SK-N-SH treated with all-trans-retinoic acid at 6 μM for 48 hours (cell line): ENCODE results near the gene MAPK10.
A peak's percentile ranks its signal among the peaks of the same experiment; 100 is the strongest.

Experiments used
- ATAC-seq: fragments of 200-7000 bp; cut with Tn5 transposase; 3 replicates; pipeline ENCODE4 v1.9.1; 2020; ENCODE audit warnings: mild to moderate bottlenecking, moderate library complexity
- ARNTL ChIP-seq: fragments of 450-650 bp; formaldehyde crosslinking; IDR thresholded peaks from 2 replicates; pipeline ENCODE4 v1.5.0; 2020; ENCODE audit warnings: low read depth, mild to moderate bottlenecking, moderate library complexity, borderline replicate concordance
- BACH2 ChIP-seq: fragments of 250-450 bp; sonication (Bioruptor Pico); IDR thresholded peaks from 2 replicates; pipeline ENCODE4 v1.9.0; 2021; ENCODE audit warnings: mild to moderate bottlenecking, borderline replicate concordance
- CSDC2 ChIP-seq: fragments of 250-450 bp; sonication (Bioruptor Pico); IDR thresholded peaks from 2 replicates; pipeline ENCODE4 v1.5.0; 2020; ENCODE audit warnings: mild to moderate bottlenecking, moderate library complexity
- ESRRG ChIP-seq: fragments of 250-450 bp; sonication (Bioruptor Pico); IDR thresholded peaks from 2 replicates; pipeline ENCODE4 v1.6.1; 2021; ENCODE audit warnings: mild to moderate bottlenecking
- GLIS3 ChIP-seq: fragments of 250-450 bp; sonication (Bioruptor Pico); IDR thresholded peaks from 2 replicates; pipeline ENCODE4 v1.5.0; 2020; ENCODE audit warnings: mild to moderate bottlenecking, moderate library complexity
- ISL1 ChIP-seq: fragments of 250-450 bp; sonication (Bioruptor Pico); IDR thresholded peaks from 2 replicates; pipeline ENCODE4 v2.1.2; 2022; ENCODE audit warnings: mild to moderate bottlenecking, moderate library complexity
- OSR1 ChIP-seq: fragments of 250-450 bp; sonication (Bioruptor Pico); IDR thresholded peaks from 2 replicates; pipeline ENCODE4 v1.8.0; 2022; ENCODE audit warnings: moderate library complexity, mild to moderate bottlenecking, inconsistent platforms
- PPARA ChIP-seq: fragments of 250-450 bp; sonication (Bioruptor Pico); IDR thresholded peaks from 2 replicates; pipeline ENCODE4 v1.5.0; 2020; ENCODE audit warnings: mild to moderate bottlenecking, borderline replicate concordance
- RARB ChIP-seq: fragments of 250-450 bp; sonication (Bioruptor Pico); IDR thresholded peaks from 2 replicates; pipeline ENCODE4 v1.8.0; 2021; ENCODE audit warnings: mild to moderate bottlenecking, moderate library complexity
- SNAI2 ChIP-seq: fragments of 250-450 bp; sonication (Bioruptor Pico); IDR thresholded peaks from 2 replicates; pipeline ENCODE4 v1.5.0; 2020; ENCODE audit warnings: mild to moderate bottlenecking, moderate library complexity
- TCF4 ChIP-seq: fragments of 250-450 bp; sonication (Bioruptor Pico); IDR thresholded peaks from 2 replicates; pipeline ENCODE4 v1.8.0; 2021; ENCODE audit warnings: mild to moderate bottlenecking, moderate library complexity, borderline replicate concordance
- TOX ChIP-seq: fragments of 250-450 bp; sonication (Bioruptor Pico); IDR thresholded peaks from 2 replicates; pipeline ENCODE4 v1.8.0; 2021; ENCODE audit warnings: mild to moderate bottlenecking, moderate library complexity, borderline replicate concordance
- ZNF565 ChIP-seq: fragments of 450-650 bp; formaldehyde crosslinking; conservative IDR thresholded peaks from 2 replicates; pipeline ENCODE4 v1.5.0; 2020; ENCODE audit warnings: low read depth, mild to moderate bottlenecking, moderate library complexity
- ZNF70 ChIP-seq: fragments of 450-650 bp; formaldehyde crosslinking; IDR thresholded peaks from 2 replicates; pipeline ENCODE4 v1.5.0; 2020; ENCODE audit warnings: mild to moderate bottlenecking, moderate library complexity
- TF ChIP-seq, protein P1 (sequence below): fragments of 250-450 bp; sonication (Bioruptor Pico); IDR thresholded peaks from 2 replicates; pipeline ENCODE4 v1.8.0; 2021; ENCODE audit warnings: low read depth, mild to moderate bottlenecking, moderate library complexity, borderline replicate concordance
- TF ChIP-seq, protein P2 (sequence below): fragments of 250-450 bp; sonication (Bioruptor Pico); IDR thresholded peaks from 2 replicates; pipeline ENCODE4 v1.5.1; 2021; ENCODE audit warnings: mild to moderate bottlenecking, moderate library complexity
- TF ChIP-seq, protein P3 (sequence below): fragments of 250-450 bp; sonication (Bioruptor Pico); IDR thresholded peaks from 2 replicates; pipeline ENCODE4 v1.5.0; 2020; ENCODE audit warnings: mild to moderate bottlenecking, moderate library complexity
- TF ChIP-seq, protein P4 (sequence below): fragments of 250-450 bp; sonication (Bioruptor Pico); IDR thresholded peaks from 2 replicates; pipeline ENCODE4 v1.5.1; 2020; ENCODE audit warnings: low read depth, mild to moderate bottlenecking, moderate library complexity
- TF ChIP-seq, protein P5 (sequence below): fragments of 250-450 bp; sonication (Bioruptor Pico); IDR thresholded peaks from 2 replicates; pipeline ENCODE4 v1.8.0; 2020; ENCODE audit warnings: mild to moderate bottlenecking, moderate library complexity, borderline replicate concordance

MAPK10 gene

DNA sequence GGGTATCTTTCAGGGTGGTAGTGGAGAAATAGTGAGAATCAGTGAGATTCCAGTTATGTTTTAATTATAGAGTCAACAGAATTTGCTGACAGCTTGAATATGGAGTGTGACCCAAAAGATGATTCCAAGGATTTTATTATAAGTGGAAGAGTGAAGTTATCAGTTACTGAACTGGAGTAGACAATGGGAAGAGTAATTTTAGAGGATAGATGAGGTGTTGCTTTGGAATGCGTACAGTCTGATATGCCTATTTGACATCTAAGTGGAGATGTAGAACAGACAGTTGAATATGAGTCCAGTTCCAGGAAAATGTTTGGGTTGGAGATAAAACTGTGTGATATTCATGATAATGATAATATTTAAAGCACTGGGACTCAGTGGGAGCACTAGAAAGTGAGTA is 174.2 kb downstream of the MAPK10 start:
- ATAC-seq: peak; percentile 73
- TF ChIP-seq, protein P1, sequence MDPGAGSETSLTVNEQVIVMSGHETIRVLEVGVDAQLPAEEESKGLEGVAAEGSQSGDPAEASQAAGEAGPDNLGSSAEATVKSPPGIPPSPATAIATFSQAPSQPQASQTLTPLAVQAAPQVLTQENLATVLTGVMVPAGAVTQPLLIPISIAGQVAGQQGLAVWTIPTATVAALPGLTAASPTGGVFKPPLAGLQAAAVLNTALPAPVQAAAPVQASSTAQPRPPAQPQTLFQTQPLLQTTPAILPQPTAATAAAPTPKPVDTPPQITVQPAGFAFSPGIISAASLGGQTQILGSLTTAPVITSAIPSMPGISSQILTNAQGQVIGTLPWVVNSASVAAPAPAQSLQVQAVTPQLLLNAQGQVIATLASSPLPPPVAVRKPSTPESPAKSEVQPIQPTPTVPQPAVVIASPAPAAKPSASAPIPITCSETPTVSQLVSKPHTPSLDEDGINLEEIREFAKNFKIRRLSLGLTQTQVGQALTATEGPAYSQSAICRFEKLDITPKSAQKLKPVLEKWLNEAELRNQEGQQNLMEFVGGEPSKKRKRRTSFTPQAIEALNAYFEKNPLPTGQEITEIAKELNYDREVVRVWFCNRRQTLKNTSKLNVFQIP (CRISPR knock-in tag): no peak
- TF ChIP-seq ISL1 (peak; percentile 67; the same call in 1 of the 2 replicates), RARB (no peak)

DNA sequence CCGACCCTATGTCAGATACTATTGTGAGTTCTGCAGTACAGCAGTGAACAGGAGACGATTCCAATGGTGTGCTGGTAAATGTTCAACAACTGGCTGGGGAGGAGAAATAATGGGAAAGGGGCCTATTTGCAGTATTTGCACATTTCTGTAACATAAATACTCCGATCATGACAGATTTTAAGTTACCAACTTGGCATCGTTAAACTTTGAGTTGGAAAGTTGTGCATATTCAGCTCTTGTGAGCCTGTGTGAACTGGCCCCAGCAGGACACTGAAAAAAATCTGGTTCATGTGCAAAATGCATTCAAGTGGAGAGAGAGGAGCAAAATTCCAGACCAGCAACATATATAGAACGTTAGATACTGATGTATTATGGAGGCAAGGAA is 175.0 kb downstream of the MAPK10 start:
- no peak for ATAC-seq
- TF ChIP-seq OSR1 (CRISPR knock-in tag): no peak
- no peak for TF ChIP-seq TOX (CRISPR knock-in tag)
- TF ChIP-seq PPARA (CRISPR knock-in tag): no peak
- TF ChIP-seq, protein P1 (CRISPR knock-in tag): no peak
- no peak for TF ChIP-seq RARB
- no peak for TF ChIP-seq GLIS3 (CRISPR knock-in tag)
- no peak for TF ChIP-seq TCF4 (CRISPR knock-in tag)
- TF ChIP-seq SNAI2 (CRISPR knock-in tag): no peak
- TF ChIP-seq ZNF565 (CRISPR knock-in tag): no peak
- TF ChIP-seq, protein P2, sequence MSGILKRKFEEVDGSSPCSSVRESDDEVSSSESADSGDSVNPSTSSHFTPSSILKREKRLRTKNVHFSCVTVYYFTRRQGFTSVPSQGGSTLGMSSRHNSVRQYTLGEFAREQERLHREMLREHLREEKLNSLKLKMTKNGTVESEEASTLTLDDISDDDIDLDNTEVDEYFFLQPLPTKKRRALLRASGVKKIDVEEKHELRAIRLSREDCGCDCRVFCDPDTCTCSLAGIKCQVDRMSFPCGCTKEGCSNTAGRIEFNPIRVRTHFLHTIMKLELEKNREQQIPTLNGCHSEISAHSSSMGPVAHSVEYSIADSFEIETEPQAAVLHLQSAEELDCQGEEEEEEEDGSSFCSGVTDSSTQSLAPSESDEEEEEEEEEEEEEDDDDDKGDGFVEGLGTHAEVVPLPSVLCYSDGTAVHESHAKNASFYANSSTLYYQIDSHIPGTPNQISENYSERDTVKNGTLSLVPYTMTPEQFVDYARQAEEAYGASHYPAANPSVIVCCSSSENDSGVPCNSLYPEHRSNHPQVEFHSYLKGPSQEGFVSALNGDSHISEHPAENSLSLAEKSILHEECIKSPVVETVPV (CRISPR knock-in tag): no peak
- TF ChIP-seq BACH2: no peak
- TF ChIP-seq, protein P3, sequence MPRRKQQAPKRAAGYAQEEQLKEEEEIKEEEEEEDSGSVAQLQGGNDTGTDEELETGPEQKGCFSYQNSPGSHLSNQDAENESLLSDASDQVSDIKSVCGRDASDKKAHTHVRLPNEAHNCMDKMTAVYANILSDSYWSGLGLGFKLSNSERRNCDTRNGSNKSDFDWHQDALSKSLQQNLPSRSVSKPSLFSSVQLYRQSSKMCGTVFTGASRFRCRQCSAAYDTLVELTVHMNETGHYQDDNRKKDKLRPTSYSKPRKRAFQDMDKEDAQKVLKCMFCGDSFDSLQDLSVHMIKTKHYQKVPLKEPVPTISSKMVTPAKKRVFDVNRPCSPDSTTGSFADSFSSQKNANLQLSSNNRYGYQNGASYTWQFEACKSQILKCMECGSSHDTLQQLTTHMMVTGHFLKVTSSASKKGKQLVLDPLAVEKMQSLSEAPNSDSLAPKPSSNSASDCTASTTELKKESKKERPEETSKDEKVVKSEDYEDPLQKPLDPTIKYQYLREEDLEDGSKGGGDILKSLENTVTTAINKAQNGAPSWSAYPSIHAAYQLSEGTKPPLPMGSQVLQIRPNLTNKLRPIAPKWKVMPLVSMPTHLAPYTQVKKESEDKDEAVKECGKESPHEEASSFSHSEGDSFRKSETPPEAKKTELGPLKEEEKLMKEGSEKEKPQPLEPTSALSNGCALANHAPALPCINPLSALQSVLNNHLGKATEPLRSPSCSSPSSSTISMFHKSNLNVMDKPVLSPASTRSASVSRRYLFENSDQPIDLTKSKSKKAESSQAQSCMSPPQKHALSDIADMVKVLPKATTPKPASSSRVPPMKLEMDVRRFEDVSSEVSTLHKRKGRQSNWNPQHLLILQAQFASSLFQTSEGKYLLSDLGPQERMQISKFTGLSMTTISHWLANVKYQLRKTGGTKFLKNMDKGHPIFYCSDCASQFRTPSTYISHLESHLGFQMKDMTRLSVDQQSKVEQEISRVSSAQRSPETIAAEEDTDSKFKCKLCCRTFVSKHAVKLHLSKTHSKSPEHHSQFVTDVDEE (CRISPR knock-in tag): no peak
- no peak for TF ChIP-seq ARNTL (CRISPR knock-in tag)
- no peak for TF ChIP-seq CSDC2
- no peak for TF ChIP-seq ZNF70 (CRISPR knock-in tag)

DNA sequence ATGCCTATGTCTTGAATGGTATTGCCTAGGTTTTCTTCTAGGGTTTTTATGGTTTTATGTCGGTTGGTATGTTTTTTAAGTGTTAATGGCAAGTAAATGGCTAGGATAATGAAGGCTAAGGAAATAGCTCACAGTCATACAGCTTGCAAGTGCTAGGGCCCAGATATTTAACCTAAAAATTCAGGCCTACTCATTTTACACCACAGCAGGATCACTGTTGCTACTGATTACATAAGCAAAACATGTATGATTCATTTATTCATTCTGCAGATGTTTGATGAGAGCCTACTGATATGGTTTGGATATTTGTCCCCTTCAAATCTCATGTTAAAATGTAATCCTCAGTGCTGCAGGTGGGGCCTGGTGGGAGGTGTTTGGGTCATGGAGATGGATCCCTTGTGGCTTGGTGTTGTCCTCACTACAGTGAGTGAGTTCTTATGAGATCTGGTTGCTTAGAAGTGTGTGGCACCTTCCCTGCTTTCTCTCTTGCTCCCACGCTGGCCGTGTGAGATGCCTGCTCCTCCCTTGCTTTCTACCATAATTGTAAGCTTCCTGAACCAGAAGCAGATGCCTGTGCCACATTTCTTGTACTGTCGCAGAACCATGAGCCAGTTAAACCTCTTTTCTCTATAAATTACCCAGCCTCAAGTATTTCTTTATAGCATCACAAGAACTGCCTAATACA is 175.5 kb downstream of the MAPK10 start:
- no peak for ATAC-seq
- TF ChIP-seq, protein P4, sequence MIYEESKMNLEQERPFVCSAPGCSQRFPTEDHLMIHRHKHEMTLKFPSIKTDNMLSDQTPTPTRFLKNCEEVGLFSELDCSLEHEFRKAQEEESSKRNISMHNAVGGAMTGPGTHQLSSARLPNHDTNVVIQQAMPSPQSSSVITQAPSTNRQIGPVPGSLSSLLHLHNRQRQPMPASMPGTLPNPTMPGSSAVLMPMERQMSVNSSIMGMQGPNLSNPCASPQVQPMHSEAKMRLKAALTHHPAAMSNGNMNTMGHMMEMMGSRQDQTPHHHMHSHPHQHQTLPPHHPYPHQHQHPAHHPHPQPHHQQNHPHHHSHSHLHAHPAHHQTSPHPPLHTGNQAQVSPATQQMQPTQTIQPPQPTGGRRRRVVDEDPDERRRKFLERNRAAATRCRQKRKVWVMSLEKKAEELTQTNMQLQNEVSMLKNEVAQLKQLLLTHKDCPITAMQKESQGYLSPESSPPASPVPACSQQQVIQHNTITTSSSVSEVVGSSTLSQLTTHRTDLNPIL (CRISPR knock-in tag): no peak
- TF ChIP-seq OSR1 (CRISPR knock-in tag) (no peak), SNAI2 (CRISPR knock-in tag) (no peak), ZNF70 (CRISPR knock-in tag) (no peak), CSDC2 (no peak), ESRRG (no peak), ISL1 (no peak), RARB (no peak), BACH2 (no peak), ARNTL (CRISPR knock-in tag) (no peak)
- TF ChIP-seq, protein P3 (CRISPR knock-in tag): no peak
- TF ChIP-seq, protein P2 (CRISPR knock-in tag): no peak
- TF ChIP-seq, protein P5, sequence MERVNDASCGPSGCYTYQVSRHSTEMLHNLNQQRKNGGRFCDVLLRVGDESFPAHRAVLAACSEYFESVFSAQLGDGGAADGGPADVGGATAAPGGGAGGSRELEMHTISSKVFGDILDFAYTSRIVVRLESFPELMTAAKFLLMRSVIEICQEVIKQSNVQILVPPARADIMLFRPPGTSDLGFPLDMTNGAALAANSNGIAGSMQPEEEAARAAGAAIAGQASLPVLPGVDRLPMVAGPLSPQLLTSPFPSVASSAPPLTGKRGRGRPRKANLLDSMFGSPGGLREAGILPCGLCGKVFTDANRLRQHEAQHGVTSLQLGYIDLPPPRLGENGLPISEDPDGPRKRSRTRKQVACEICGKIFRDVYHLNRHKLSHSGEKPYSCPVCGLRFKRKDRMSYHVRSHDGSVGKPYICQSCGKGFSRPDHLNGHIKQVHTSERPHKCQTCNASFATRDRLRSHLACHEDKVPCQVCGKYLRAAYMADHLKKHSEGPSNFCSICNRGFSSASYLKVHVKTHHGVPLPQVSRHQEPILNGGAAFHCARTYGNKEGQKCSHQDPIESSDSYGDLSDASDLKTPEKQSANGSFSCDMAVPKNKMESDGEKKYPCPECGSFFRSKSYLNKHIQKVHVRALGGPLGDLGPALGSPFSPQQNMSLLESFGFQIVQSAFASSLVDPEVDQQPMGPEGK (CRISPR knock-in tag): no peak
